Left renal cortex interstitium (tissue), 4 donors: Measurements from ENCODE around the gene CLDN25. TPM values are rescaled to one million over a fixed set of nuclear protein-coding genes. Genes with fewer than 3 reads are reported as not detected.

Experiments
- DNase-seq, 4 donors: peaks; one replicate each; pipeline ENCODE4 v3.0.0-alpha.2; 2013; ENCODE audit warnings: low read depth in 4 of 4, low spot score in 2 of 4, missing footprints in 1 of 4
- polyA plus RNA-seq, 4 donors: library from polyadenylated mRNA; unstranded; fragments of 120-200 nt; gene quantifications; one replicate each; pipeline ENCODE4 v1.2.1, GENCODE V29; 2013; ENCODE audit not compliant: insufficient read length in 4 of 4

Gene CLDN25
- polyA plus RNA-seq, 4 donors: not detected

DNA sequence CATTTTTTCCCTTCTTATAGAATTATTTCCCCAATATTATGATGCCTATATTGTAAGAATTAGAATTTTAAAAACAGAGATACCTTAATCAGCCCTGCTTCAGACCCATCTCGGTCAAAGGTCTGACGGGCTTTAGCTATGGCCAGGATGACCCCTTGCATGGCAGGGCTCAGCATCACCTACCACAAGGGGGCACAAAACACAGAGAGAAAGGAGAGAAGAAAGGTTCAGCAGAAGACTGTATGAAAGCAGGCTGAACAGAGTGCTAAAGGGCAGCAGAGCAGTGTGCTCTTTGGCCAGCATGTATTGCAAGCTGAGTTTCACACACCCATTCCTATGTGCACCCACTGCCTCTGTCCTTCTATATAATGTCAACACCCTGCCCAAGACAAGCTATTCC is 26.8 kb downstream of the CLDN25 start:
- no peak for DNase-seq

DNA sequence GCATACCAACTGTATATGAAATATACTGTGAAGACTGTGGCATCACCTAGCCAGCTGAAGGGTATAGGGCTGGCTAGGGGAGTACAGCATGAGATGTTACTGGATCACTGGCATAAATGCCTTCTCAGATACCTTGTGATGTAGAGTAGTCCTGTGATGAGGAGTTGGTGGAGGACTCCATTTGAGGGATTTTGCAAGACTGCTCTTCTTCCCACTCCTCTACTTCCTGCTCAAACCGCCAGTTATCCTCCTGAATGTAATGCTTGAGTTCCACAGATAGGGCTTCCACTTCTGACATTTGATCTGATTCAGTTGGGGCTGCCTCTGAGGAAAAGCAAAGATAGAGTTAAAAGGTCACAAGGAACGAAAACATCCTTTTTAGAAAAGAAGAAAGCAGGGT is 29.3 kb downstream of the CLDN25 start:
- no peak for DNase-seq

DNA sequence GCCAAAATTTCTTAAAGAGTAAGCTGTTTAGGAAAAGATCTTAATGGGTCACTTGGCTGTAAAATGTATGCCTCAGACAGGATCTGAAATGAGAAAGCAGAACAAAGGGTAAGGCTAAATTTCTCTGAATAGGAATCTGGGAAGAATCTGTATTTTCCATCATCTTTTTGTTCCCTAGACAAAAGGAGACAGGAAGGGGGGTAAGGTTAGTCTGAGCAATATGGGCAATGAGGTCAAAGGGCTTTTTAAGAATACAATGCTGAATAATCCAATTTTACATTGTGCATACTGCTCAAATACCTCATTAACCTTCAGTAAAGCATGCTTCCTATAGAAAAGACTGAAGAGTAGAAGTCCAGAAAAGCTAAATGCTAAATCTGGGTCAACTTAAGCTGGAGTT is 34.6 kb downstream of the CLDN25 start:
- no peak for DNase-seq

DNA sequence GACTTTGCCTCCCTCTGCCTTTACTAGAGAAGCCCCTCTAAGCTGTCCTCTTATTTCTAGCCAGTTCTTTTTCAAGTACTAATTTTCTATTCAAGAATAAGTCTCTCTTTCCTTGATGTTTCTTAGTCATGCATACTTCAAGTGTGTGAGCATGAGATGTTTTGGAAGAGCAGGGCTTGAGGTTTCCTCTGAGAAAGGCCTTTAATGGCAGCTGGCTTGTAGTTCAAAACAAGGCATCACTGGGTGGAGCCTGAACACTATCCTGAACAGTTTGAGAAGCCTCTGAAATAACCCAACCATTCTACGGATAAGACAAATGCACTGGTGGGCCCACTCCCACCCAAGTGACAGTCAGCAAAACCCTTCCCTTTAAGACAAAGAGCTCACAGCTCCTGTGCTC is 37.6 kb downstream of the CLDN25 start:
- DNase-seq: no peak

DNA sequence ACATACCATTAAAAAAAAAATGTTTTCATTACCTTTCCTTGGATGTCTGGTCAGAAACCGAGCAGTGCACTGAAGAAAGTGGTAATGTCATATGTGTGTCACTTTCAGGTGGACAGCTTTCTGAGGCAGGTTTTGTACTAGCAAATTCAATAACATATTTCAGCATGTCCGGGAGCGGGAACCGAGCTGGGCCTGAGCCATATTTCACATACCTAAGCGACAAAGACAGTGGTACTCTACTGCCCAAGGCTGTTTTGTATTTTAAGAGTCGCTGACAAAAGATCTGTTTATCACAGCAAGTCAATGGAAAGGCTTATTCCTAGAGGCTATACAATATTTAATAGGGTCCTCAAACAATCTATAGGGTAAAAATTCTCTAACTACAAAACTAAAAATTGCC is 38.0 kb downstream of the CLDN25 start:
- DNase-seq: no peak

DNA sequence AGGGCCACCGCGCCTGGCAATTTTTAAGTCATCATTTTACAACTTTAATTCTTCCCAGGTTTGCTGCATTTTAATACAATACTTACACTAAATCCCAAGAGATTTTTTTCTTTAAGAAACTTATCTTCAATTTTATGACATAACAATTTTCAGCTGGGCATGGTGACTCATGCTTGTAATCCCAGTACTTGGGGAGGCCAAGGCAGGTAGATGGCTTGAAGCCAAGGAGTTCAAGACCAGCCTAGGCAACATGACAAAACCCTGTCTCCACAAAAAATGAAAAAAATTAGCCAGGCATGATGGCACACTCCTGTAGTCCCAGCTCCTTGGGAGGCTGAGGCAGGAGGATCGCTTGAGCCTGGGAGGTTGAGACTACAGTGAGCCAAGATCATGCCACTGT is 38.8 kb downstream of the CLDN25 start:
- DNase-seq: no peak

DNA sequence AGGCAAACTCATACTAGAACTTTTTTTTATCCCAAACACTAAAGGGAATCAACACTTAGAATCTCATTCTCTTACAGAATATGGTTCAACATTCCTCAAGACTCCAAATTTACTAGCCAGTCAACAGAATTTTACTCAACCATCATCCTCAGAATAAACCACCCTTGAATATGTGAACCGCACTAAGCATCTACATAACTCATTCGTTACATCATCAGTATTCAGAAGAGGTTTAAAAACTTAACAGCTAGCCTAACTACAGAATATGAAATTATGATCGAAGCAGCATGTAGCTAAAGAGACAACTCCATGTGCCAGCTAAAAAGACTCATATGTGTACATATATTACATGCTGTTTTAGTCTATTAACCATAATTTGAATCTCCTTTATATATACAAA is 47.9 kb downstream of the CLDN25 start:
- no peak for DNase-seq

DNA sequence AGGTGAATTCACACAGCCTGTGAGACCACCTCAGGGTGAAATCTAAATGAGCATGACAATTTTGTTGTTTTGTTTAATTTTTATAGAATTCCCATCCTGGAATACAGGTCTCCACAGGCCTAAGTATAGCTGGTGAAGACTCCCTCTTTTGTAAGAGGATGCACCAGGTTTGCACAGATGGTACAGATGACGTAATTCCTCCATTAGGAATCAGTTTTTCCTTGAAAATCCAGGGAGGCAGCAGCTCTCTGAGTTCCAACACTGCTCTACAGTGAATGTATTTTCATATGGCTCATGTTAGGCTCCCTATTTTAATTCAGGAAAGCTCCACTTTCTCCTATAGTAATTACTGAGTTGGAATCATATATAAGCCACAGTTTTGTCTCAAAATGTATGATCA is 48.6 kb downstream of the CLDN25 start:
- DNase-seq: no peak

DNA sequence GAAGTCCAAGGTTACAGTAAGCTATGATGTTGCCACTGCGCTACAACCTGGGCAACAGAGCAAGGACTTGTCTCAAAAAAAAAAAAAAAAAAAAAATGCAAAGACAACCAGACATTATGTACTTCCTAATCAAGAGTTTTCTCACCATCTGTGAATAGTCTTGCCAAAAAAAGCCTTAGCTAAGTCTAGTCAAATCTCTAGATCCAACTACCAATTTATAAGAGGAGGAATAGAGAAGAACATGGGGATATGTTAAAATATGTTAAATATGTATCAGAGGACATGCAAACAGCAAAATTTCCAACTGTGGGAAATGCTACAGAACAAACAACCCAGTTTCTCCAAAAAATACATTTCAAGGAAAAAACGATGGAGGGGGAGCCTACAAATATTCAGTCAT is 50.2 kb downstream of the CLDN25 start:
- DNase-seq: no peak

Other genes with a start within 250 kb of the CLDN25 start
- 1 to 10 TPM in 2 of 4 donors, under 1 TPM in 2; 0.57 to 2.1 (median 1.5) TPM for gene TMPRSS5, start 73.5 kb upstream of the CLDN25 start, polyA plus RNA-seq
- gene ZW10, start 6.1 kb upstream of the CLDN25 start, polyA plus RNA-seq: 10 to 100 TPM; 22.1 to 25.1 (median 23.7) TPM
- 10 to 100 TPM; 31.2 to 53.7 (median 42.5) TPM for gene USP28, start 95.8 kb downstream of the CLDN25 start, polyA plus RNA-seq
- gene HTR3B, start 125.0 kb downstream of the CLDN25 start, polyA plus RNA-seq: under 1 TPM; 0.08 to 0.17 (median 0.08) TPM
- not detected for gene HTR3A, start 195.3 kb downstream of the CLDN25 start, polyA plus RNA-seq